ENCODE measurements around the gene CDH11. TPM values are rescaled to one million over a fixed set of nuclear protein-coding genes. Genes with fewer than 3 reads are reported as not detected.

The CDH11 gene
- total RNA-seq, 1 experiment from 2014 or later = 5.4 TPM

GRCh38 chr16:65015599-65015998 lies 106.3 kb downstream of the CDH11 start:
- Histone ChIP-seq H3K27ac (ENCODE audit: insufficient read length, low read depth, low read length) (no peak overlapping the region), H3K4ac (ENCODE audit: low read depth, low read length) (no peak overlapping the region), H3K14ac (ENCODE audit: insufficient read depth, low read length) (no peak overlapping the region), H3K56ac (ENCODE audit: insufficient read length, low read depth, low read length) (no peak overlapping the region), H2AK5ac (ENCODE audit: insufficient read length, low read length) (no peak overlapping the region), H4K91ac (ENCODE audit: insufficient read length, low read depth, low read length) (no peak overlapping the region), H3K4me2 (ENCODE audit: insufficient read depth, insufficient read length, low read length) (no peak overlapping the region), H3K23ac (ENCODE audit: insufficient read length, low read depth, low read length) (no peak overlapping the region), H3T11ph (ENCODE audit: low read length) (no peak overlapping the region), H3K79me1 (ENCODE audit: insufficient read depth, low read depth, low read length, poor library complexity, severe bottlenecking) (no peaks in the 10 kb centered on the region), H2BK20ac (ENCODE audit: low read depth, low read length, poor library complexity, severe bottlenecking) (no peak overlapping the region), H2BK12ac (ENCODE audit: insufficient read length, low read depth, low read length) (no peak overlapping the region), H3K18ac (ENCODE audit: insufficient read length, low read depth, low read length) (no peak overlapping the region), H3K4me1 (ENCODE audit: insufficient read depth, low read length) (no peaks in the 10 kb centered on the region), H2BK5ac (ENCODE audit: insufficient read length, low read length) (no peak overlapping the region), H4K8ac (replicated peaks; ENCODE audit: insufficient read length, low read depth, low read length) (no peak overlapping the region), H2BK120ac (ENCODE audit: low read depth, low read length, poor library complexity, severe bottlenecking) (no peak overlapping the region), H4K20me1 (ENCODE audit: control insufficient read depth, insufficient read depth, insufficient read length) (no peaks in the 10 kb centered on the region), H3K9ac (ENCODE audit: extremely low read depth, insufficient read length, low read length) (no peak overlapping the region), H3K79me2 (ENCODE audit: insufficient read depth, low read length) (no peaks in the 10 kb centered on the region), H3K27me3 (ENCODE audit: insufficient read depth, low read length) (no peaks in the 10 kb centered on the region), H3K9me3 (ENCODE audit: control insufficient read depth, low read depth, low read length) (no peaks in the 10 kb centered on the region), H4K5ac (ENCODE audit: insufficient read length, low read depth, low read length) (no peak overlapping the region), H2BK15ac (ENCODE audit: low read depth, low read length) (no peak overlapping the region), H2AFZ (ENCODE audit: low read length) (no peak overlapping the region), H3K23me2 (ENCODE audit: insufficient read length, low read depth, low read length, poor library complexity, severe bottlenecking) (no peaks in the 10 kb centered on the region)
- Mint-ChIP-seq H3K4me1 (peaks cover 12 to 13% of the 10 kb centered on the region in 2 experiments), H3K27me3 (ENCODE audit: low read depth) (no peaks in the 10 kb centered on the region), H3K4me3 (no peak overlapping the region), H3K27ac (no peak overlapping the region), H3K36me3 (ENCODE audit: insufficient read depth in 1 of 3, low read depth in 3 of 3) (peaks cover 0 to 12% (median 9%) of the 10 kb centered on the region in 3 experiments; a peak in 5 of 7 replicates), H3K9me3 (peaks cover 3 to 17% of the 10 kb centered on the region in 2 experiments; a peak in 4 of 5 replicates)
- DNase-seq = no peak
- no peak for TF ChIP-seq CTCF (conservative IDR thresholded peaks at IDR 0.05)
